A549 (cell line): ENCODE measurements around the gene EFCAB11. TPM values are rescaled to one million over a fixed set of nuclear protein-coding genes. Genes with fewer than 3 reads are reported as not detected.
"Not testable (repeated sequence)": the region's sequence is repeated elsewhere in the genome, so short reads cannot be mapped to it uniquely, and the experiment has no call there.

Source experiments
- ATAC-seq, 2 experiments: fragments of 200-7000 bp in 1 of 2; fragments of >200 bp in 1 of 2; cut with Nextera tagmentation in 1 of 2; cut with Tn5 transposase in 1 of 2; 3 replicates each; pipeline versions ENCODE4 v1.8.0 to v1.9.1; 2018 to 2020; ENCODE audit warnings: mild to moderate bottlenecking in 1 of 2, moderate library complexity in 1 of 2
- CTCF ChIA-PET: fragments of 300-600 bp; sonication (Branson Sonifier 250); formaldehyde crosslinking; extraction: SDS; loops from one replicate; lab custom pipeline; 2021; ENCODE audit warnings: antibody characterized with exemption, inconsistent platforms; lab: Yijun Ruan, JAX
- POLR2A ChIA-PET: fragments of 350-600 bp; formaldehyde crosslinking; extraction: SDS; loops from one replicate; lab custom pipeline; 2021; ENCODE audit warnings: antibody characterized with exemption, inconsistent platforms; lab: Yijun Ruan, JAX
- DNase-seq, 2 experiments: peaks; one replicate each; pipeline versions ENCODE4 v3.0.0 to v3.0.0-alpha.2; 2011 to 2016; ENCODE audit warnings: low read depth in 1 of 2, low spot score in 1 of 2
- FAIRE-seq: peaks from 2 replicates; lab custom pipeline; 2011; peaks lifted over from hg19 to GRCh38; lab: Jason Lieb, UNC
- H3K27ac ChIP-seq, 2 experiments: fragments of >200 bp; sonication (Bioruptor Twin); formaldehyde crosslinking; 3 replicates each; pipeline ENCODE4 v1.5.1; 2016 to 2017
- H3K4me1 ChIP-seq: fragments of >200 bp; sonication (Bioruptor Twin); formaldehyde crosslinking; 3 replicates; pipeline ENCODE4 v1.6.1; 2016
- H3K4me2 ChIP-seq: fragments of >200 bp; sonication (Bioruptor Twin); formaldehyde crosslinking; 3 replicates; pipeline ENCODE4 v1.6.1; 2016
- H3K4me3 ChIP-seq: fragments of >200 bp; sonication (Bioruptor Twin); formaldehyde crosslinking; 3 replicates; pipeline ENCODE4 v1.5.1; 2016
- H3K9me3 ChIP-seq: fragments of >200 bp; sonication (Bioruptor Twin); formaldehyde crosslinking; 3 replicates; pipeline ENCODE4 v1.6.1; 2016
- CEBPB ChIP-seq, 2 experiments: fragments of >200 bp in 1 of 2; sonication (Bioruptor Twin) in 1 of 2; formaldehyde crosslinking in 1 of 2; IDR thresholded peaks; 2 replicates each; pipeline ENCODE4 v1.6.1; 2012 to 2016
- CTCF ChIP-seq: fragments of >200 bp; sonication (Bioruptor Twin); formaldehyde crosslinking; IDR thresholded peaks from 3 replicates; pipeline ENCODE4 v1.5.1; 2016
- FOSB ChIP-seq: fragments of 250-450 bp; sonication (Bioruptor Pico); IDR thresholded peaks from 2 replicates; pipeline ENCODE4 v1.5.0; 2020; ENCODE audit warnings: mild to moderate bottlenecking, moderate library complexity
- FOSL2 ChIP-seq, 2 experiments: fragments of 450-650 bp in 1 of 2; fragments of >200 bp in 1 of 2; sonication (Bioruptor Twin) in 1 of 2; formaldehyde crosslinking; IDR thresholded peaks; 2 replicates each; pipeline versions ENCODE4 v1.5.0 to v1.6.1; 2016 to 2020; ENCODE audit warnings: mild to moderate bottlenecking in 1 of 2, moderate library complexity in 1 of 2
- GATA3 ChIP-seq: IDR thresholded peaks from 2 replicates; pipeline ENCODE4 v1.6.1; 2012; ENCODE audit warnings: borderline replicate concordance
- NR3C1 ChIP-seq: fragments of >200 bp; sonication (Bioruptor Twin); formaldehyde crosslinking; IDR thresholded peaks from 3 replicates; pipeline ENCODE4 v1.6.1; 2017
- PBX3 ChIP-seq: IDR thresholded peaks from 2 replicates; pipeline ENCODE4 v1.6.1; 2012
- PHF8 ChIP-seq: fragments of 200-600 bp; sonication (generic); IDR thresholded peaks from 2 replicates; pipeline ENCODE4 v1.6.1; 2016; ENCODE audit warnings: low read depth, mild to moderate bottlenecking, antibody characterized with exemption, moderate library complexity, borderline replicate concordance
- RAD21 ChIP-seq, 2 experiments: fragments of >200 bp in 1 of 2; sonication (Bioruptor Twin) in 1 of 2; formaldehyde crosslinking in 1 of 2; IDR thresholded peaks in 1 of 2; conservative IDR thresholded peaks in 1 of 2; 2 replicates in 1 of 2; 3 replicates in 1 of 2; pipeline ENCODE4 v1.6.1; 2012 to 2018; ENCODE audit warnings: inconsistent platforms in 1 of 2
- RFX5 ChIP-seq: fragments of 450-650 bp; IDR thresholded peaks from 2 replicates; pipeline ENCODE4 v1.7.1; 2014; ENCODE audit warnings: antibody characterized with exemption, mild to moderate bottlenecking, moderate library complexity
- SMC3 ChIP-seq: fragments of >200 bp; sonication (Bioruptor Twin); formaldehyde crosslinking; IDR thresholded peaks from 3 replicates; pipeline ENCODE4 v1.6.1; 2018; ENCODE audit warnings: inconsistent platforms
- TFCP2L1 ChIP-seq: fragments of 250-450 bp; sonication (Bioruptor Pico); IDR thresholded peaks from 2 replicates; pipeline ENCODE4 v1.5.0; 2021; ENCODE audit warnings: mild to moderate bottlenecking
- ZC3H11A ChIP-seq: fragments of 450-650 bp; IDR thresholded peaks from 2 replicates; pipeline ENCODE4 v1.6.1; 2014; ENCODE audit warnings: antibody characterized with exemption, mild to moderate bottlenecking
- WGBS: methylation state at CpG from one replicate; pipeline ENCODE4 v1.1.6; 2017; ENCODE audit errors: missing lambda C conversion rate; 5-methylcytosine and 5-hydroxymethylcytosine counted together
- polyA plus RNA-seq, 4 experiments: library from polyadenylated mRNA; depleted of rRNA in 3 of 4; stranded (reverse); fragments of >200 nt; fragmentation: RNase III in 1 of 4; extraction: RNeasy Plus Mini Kit Qiagen cat#74134 plus additional on column Dnase treatment in 1 of 4; gene quantifications; 2 replicates in 3 of 4; 3 replicates in 1 of 4; pipeline ENCODE4 v1.2.3, GENCODE V29; 2011 to 2017

Gene EFCAB11
- polyA plus RNA-seq, 2 of the 4 experiments (the other 2 are of a cell fraction): 18.8 to 19.6 TPM

- ATAC-seq: no peak
- Histone ChIP-seq H3K27ac (no peak overlapping the region), H3K4me3 (no peak overlapping the region), H3K4me2 (no peak overlapping the region), H3K4me1 (no peaks in the 10 kb centered on the region), H3K9me3 (no peaks in the 10 kb centered on the region)
- TF ChIP-seq CTCF (no peak), PHF8 (no peak), ZC3H11A (no peak)
- POLR2A ChIA-PET: no interaction called here
- no peak for FAIRE-seq
- 50% methylated on average over 4 of the region's 4 CpGs for WGBS
- no peak for DNase-seq
- CTCF ChIA-PET: interaction anchor here (1.2 to 1.5 kb wide), 2 partner anchors 11 to 873 kb away, joined by 3 to 6 read pairs; no protein-coding TSS in a partner anchor
Measured at GRCh38 chr14:89900802-89901201, 53.7 kb downstream of the EFCAB11 start.

GRCh38 chr14:89899917-89900663 is 54.4 kb downstream of the EFCAB11 start:
- TF ChIP-seq CTCF (peak; percentile 47; the same call in 2 of the 3 replicates), RAD21 (conservative IDR thresholded peaks at IDR 0.05 in 1 of 2, IDR thresholded peaks at IDR 0.05 in 1 of 2) (peak; percentile 45 to 52), ZC3H11A (no peak), SMC3 (peak; percentile 54; the same call in 1 of the 3 replicates)
- WGBS: 78% methylated on average over 4 of the region's 4 CpGs
- no peak overlapping the region for H3K4me3 ChIP-seq
- H3K4me2 ChIP-seq: no peak overlapping the region
- H3K27ac ChIP-seq: no peak overlapping the region
- DNase-seq (no peak), ATAC-seq (peak in 1 of 2 experiments; percentile 67; a peak in 3 of 6 replicates), FAIRE-seq (no peak)
- no peaks in the 10 kb centered on the region for H3K4me1 ChIP-seq
- POLR2A ChIA-PET: no interaction called here
- H3K9me3 ChIP-seq: no peaks in the 10 kb centered on the region
- CTCF ChIA-PET: interaction anchor here (0.6 to 1.5 kb wide), 5 partner anchors 10 to 661 kb away, joined by 3 to 6 read pairs (median 3); no protein-coding TSS in a partner anchor

GRCh38 chr14:89899291-89899690 is 55.2 kb downstream of the EFCAB11 start:
- FAIRE-seq (no peak), DNase-seq (no peak), ATAC-seq (no peak)
- 80% methylated on average over 1 of the region's 1 CpG for WGBS
- ChIA-PET POLR2A (no interaction called here), CTCF (interaction anchor here (0.6 to 1.5 kb wide), 4 partner anchors 10 to 660 kb away, joined by 3 to 6 read pairs (median 3); no protein-coding TSS in a partner anchor)
- H3K4me3 ChIP-seq: no peak overlapping the region
- H3K4me2 ChIP-seq: no peak overlapping the region
- H3K9me3 ChIP-seq: no peaks in the 10 kb centered on the region
- H3K4me1 ChIP-seq: no peaks in the 10 kb centered on the region
- H3K27ac ChIP-seq: no peak overlapping the region
- TF ChIP-seq FOSB (CRISPR knock-in tag): no peak
- no peak for TF ChIP-seq CEBPB (IDR thresholded peaks at IDR 0.05)
- TF ChIP-seq TFCP2L1 (CRISPR knock-in tag): no peak
- TF ChIP-seq SMC3: no peak
- TF ChIP-seq GATA3: no peak
- no peak for TF ChIP-seq NR3C1
- no peak for TF ChIP-seq FOSL2 (IDR thresholded peaks at IDR 0.05)
- no peak for TF ChIP-seq FOSL2 (CRISPR knock-in tag; IDR thresholded peaks at IDR 0.05)
- no peak for TF ChIP-seq RFX5
- no peak for TF ChIP-seq RAD21 (conservative IDR thresholded peaks at IDR 0.05 in 1 of 2, IDR thresholded peaks at IDR 0.05 in 1 of 2)
- TF ChIP-seq PBX3: no peak
- no peak for TF ChIP-seq PHF8

GRCh38 chr14:89893388-89893787 is 61.1 kb downstream of the EFCAB11 start:
- WGBS: 42% methylated on average over 2 of the region's 3 CpGs
- H3K4me2 ChIP-seq, H3K27ac ChIP-seq, ATAC-seq, H3K4me3 ChIP-seq, H3K4me1 ChIP-seq, DNase-seq, H3K9me3 ChIP-seq, POLR2A ChIA-PET, FAIRE-seq, CTCF ChIA-PET: not testable (repeated sequence)
